GM19397 (cell line): ENCODE data around the gene NUDT19.
A peak's percentile ranks its signal among the peaks of the same experiment; 100 is the strongest.
"Not testable (repeated sequence)": the region's sequence is repeated elsewhere in the genome, so short reads cannot be mapped to it uniquely, and the experiment has no call there.

Source experiments
- ATAC-seq: cut with Tn5 transposase; IDR thresholded peaks from one replicate; pipeline ENCODE4 v1.9.1; 2021; ENCODE audit warnings: mild to moderate bottlenecking, moderate library complexity; ENCODE audit not compliant: unreplicated experiment

Gene NUDT19

DNA sequence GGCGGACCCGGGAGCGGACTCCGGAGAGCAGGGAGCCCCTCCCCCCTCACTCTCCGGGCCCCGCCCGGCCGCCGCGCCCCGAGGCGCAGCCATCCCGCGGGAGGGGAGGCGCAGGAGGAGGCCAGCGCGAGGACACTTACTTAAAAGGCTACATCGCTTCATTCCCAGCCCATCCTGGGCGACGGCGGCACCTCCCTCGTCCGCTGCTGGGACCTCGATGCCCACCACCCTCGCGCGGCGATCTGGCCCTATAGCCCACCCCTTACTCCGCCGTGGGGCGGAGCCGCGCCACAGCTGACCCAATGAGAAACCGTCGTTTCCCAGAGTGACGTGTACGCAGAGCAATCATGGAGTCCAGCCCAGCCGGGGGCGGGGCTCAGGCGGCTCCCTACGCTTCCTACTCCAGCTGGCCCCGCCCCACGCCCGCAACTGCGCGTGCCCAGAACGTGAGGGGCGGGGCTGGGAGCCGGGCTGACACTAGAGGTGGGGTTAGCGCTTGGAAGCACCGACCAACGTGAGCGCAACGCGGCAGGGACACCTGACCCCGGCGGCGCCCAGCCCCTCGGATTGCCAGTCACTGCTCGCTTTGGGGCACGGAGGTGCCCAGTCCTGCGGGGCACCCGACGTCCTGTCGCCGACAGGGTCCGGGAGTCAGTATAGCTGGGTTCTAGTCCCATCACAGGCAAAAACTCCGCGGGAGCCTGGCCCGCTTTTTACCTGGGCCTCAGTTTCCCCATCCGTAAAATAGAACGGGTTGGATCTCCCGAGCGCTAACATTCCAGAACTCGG lies 16.5 kb upstream of the NUDT19 start, which contains the start of gene ANKRD27:
ANKRD27 (minus strand) TSS at position 250 of the 789 bp plus-strand sequence. CDS start 16,165 bp downstream, outside the sequence.
- peak; percentile 99 for ATAC-seq

GRCh38 chr19:32675720-32676185 lies 15.9 kb upstream of the NUDT19 start, which contains the start of gene RGS9BP:
RGS9BP (plus strand) TSS chr19:32675848; CDS start chr19:32676264, 416 bp downstream.
- ATAC-seq: no peak

DNA sequence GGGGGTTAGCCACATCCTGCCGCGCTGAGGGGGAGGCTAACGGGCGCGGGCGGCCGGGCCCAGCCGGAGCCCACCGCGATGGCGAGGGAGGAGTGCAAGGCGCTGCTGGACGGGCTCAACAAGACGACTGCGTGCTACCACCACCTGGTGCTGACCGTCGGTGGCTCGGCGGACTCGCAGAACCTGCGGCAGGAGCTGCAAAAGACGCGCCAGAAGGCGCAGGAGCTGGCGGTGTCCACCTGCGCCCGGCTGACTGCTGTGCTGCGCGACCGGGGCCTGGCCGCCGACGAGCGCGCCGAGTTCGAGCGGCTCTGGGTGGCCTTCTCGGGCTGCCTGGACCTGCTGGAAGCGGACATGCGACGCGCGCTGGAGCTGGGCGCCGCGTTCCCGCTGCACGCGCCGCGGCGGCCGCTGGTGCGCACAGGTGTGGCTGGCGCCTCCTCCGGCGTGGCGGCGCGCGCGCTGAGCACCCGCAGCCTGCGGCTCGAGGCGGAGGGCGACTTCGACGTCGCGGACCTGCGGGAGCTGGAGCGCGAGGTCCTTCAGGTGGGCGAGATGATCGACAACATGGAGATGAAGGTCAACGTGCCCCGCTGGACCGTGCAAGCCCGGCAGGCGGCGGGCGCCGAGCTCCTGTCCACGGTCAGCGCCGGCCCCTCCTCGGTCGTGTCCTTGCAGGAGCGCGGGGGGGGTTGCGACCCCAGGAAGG lies 15.3 kb upstream of the NUDT19 start:
- ATAC-seq: no peak

DNA sequence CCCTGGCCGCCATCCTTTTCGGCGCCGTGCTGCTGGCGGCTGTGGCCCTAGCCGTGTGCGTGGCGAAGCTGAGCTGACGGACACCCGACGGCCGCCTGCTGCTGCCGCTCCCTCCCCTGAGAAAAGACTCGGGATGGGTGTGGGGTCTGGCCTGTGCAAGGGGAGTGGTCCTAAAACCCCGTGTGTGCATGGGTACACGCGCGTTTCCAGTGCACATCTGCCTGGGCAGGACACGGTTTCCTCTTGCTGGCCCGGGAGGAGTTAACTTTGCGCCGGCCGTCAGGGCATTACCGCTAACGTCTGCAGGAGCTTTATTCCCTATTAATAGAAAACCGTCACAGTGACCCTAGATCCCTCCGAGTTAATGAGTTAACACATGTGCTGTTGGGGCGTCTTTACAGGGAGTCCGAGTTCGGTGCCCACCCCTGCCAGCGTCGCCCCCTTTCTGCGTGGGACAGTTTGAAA lies 14.7 kb upstream of the NUDT19 start:
- no peak for ATAC-seq

DNA sequence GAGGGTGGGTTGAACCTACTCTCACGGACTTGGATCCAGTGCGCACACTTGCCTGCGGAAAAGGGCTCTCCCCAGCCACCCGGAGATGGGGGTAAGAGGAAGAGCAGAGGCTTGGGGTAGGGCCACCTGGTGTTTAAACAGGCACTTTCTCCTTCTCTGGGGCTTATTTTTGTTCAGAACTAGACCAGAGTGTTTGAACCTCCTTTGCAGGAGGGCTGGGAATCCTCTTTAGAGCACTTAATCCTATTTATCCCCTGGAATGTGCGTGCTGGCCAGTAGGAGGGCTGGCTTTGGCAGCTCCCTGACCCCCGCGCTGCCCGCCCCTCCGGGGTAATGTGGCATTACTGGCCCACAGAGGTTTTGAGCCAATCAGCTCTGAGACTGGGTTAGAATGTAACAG lies 14.0 kb upstream of the NUDT19 start:
- ATAC-seq: no peak

DNA sequence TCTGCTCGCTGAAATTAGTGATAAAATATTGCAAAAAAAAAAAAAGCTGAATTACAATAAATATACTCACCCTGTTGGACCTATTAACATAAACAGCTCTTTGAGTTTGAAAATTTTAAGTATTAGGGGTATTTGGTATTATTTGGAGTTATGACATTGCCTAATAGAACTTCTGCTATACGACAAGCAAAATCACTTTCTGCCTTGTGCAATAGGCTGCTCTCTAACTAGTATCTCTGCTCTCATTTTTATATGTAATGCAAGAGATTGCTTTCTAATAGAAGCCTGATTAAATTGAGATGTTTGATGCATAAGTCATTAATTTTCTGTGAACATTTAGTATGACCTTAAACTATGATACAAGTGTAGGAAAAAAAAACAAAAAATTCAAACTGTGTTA lies 10.6 kb upstream of the NUDT19 start:
- no peak for ATAC-seq

DNA sequence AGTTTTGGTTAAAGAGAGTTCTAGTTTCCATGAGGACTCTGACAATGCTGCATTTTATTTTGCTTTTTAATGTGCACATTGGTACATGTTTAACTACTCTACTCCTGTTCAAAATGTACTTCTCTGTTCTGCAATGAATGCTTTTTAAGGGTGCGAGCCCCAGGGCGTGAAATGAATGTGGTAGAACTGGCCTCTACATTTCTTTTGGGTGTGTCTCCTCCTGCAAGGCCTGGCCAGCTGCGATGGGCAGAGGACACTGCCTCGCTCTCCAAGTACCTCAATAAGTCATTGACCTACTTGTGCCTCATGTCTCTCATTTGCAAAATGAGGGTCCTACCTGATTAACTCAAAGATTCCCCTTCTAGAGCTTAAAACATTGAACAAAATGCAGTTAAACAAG lies 9.3 kb upstream of the NUDT19 start:
- no peak for ATAC-seq

GRCh38 chr19:32686847-32687475 lies 4.7 kb upstream of the NUDT19 start:
- ATAC-seq: no peak

DNA sequence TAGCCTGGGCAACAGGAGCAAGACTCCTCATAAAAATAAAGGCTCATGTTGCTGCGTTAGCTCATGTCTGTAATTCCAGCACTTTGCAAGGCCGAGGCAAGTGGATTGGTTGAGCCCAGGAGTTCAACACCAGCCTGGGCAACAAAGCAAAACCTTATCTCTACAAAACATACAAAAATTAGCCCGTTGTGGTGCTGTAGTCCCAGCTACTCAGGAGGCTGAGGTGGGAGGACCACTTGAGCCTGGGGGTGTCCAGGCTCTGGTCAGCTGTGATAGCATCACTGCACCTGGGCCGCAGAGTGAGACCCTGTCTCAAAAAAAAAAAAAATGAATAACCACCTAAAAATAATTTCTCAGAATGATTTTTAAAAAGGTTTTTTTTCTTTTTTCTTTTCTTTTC lies 3.9 kb upstream of the NUDT19 start:
- no peak for ATAC-seq

DNA sequence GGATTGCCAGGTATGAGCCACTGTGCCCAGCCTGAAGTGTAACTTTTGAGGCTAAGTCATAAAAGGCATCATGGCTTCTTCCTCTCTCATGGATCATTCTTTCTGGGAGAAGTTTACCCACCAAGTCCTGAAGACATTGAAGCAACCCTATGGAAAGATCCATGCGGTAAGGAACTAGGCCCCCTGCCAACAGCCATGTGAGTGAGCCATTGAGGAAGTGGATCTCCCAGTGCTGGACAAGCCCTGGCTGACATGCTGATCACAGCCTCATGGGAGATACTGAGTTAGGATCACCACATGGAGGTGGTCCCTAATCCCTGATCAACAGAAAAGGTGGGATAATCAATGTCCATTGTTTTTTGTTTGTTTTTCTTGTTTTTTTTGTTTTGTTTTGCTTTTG lies 3.3 kb upstream of the NUDT19 start:
- ATAC-seq: no peak

DNA sequence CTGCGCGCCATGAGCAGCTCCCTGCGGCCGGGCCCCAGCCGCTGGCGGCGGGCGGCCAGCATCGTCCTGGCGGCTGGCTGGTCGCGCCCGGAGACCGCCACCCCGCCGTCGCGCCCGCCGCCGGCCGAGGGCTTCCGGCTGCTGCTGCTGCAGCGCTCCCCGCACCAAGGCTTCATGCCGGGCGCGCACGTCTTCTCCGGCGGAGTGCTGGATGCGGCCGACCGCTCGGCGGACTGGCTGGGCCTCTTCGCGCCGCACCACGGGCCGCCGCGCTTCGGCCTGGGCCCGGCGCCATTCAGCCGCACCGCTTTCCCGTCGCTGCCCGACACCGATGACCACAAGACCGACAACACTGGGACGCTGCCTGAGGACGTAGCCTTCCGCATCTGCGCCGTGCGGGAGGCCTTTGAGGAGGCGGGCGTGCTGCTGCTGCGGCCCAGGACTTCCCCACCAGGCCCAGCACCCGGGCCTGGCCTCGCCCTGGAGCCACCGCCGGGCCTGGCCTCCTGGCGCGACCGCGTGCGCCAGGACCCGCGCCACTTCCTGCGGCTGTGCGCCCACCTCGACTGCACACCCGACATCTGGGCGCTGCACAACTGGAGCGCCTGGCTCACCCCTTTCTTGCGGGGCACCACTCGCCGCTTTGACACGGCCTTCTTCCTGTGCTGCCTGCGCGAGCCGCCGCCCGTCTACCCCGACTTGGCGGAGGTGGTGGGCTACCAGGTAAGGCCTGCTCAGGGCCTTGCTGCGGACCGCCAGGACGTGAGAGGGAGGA lies 518 bp downstream of the NUDT19 start:
- peak; percentile 77 for ATAC-seq

DNA sequence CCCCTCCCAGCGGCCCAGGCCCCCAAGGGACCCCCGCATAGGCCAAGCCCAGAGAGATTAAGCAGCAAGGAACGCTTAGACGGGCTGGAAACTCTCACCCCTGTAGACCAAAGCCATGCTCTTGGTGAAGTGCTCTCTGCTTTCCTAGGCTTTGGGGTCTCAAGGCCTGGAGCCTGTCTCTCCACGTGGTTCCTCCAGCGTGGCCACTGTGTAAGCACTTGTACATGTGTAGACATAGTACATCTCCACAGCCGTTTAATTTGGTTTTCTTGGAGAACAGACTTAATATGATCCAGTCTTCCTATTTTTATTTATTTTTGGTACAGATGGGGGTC lies 1.1 kb downstream of the NUDT19 start:
- no peak for ATAC-seq

GRCh38 chr19:32693151-32694108 lies 1.8 kb downstream of the NUDT19 start:
- not testable (repeated sequence) for ATAC-seq

DNA sequence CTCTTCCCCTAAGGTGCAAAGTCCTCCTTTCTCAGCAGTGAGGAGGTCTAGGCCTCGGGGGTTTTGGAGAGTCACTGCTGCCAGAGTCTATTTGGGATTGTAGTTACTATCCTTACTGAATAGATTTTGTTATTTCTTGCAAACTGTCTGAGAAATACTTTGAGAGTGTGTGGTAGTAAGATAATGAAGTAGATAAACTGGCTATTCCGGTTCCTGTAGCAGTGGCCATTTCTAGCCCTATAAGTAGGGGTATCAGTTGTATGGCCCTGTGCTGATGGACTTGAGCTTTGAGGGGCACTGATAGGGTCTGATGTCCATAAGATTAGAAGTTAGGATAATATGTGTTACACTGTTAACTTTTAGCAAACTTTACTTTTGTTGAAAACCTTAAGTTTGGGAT lies 2.7 kb downstream of the NUDT19 start:
- not testable (repeated sequence) for ATAC-seq

GRCh38 chr19:32694851-32695250 lies 3.2 kb downstream of the NUDT19 start:
- not testable (repeated sequence) for ATAC-seq

- ATAC-seq: not testable (repeated sequence)
Observed at GRCh38 chr19:32695506-32695905, 3.9 kb downstream of the NUDT19 start.

- ATAC-seq: not testable (repeated sequence)
Observed at GRCh38 chr19:32696771-32697170, 5.2 kb downstream of the NUDT19 start.

DNA sequence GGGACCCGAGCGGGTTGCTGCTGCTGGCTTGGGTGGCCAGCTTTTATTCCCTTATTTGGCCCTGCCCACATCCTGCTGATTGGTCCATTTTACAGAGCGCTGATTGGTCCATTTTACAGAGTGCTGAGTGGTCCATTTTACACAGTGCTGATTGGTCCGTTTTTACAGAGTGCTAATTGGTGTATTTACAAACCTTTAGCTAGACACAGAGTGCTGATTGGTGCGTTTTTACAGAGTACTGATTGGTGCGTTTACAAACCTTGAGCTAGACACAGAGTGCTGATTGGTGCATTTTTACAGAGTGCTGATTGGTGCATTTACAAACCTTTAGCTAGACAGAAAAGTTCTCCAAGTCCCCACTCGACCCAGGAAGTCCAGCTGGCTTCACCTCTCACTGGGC lies 8.5 kb downstream of the NUDT19 start:
- ATAC-seq: not testable (repeated sequence)

DNA sequence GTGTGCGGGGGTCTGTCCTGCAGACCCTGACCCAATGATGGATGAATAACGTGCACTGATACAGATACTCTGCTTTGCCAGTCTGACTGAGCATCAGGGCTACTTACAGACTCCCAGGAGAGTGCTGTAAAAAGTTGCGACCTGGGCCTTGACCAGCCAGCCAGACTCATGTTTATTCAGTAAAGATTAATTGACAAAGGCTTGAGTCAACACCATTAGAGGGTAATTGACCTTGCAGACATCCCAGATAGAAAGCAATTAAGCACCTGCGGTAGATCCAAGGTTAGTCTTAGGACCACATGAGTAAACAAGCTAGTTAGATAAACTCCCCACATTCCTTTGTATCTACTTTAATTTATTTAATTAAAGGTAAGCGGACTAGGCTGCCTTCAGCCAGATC lies 10.4 kb downstream of the NUDT19 start:
- ATAC-seq: no peak

DNA sequence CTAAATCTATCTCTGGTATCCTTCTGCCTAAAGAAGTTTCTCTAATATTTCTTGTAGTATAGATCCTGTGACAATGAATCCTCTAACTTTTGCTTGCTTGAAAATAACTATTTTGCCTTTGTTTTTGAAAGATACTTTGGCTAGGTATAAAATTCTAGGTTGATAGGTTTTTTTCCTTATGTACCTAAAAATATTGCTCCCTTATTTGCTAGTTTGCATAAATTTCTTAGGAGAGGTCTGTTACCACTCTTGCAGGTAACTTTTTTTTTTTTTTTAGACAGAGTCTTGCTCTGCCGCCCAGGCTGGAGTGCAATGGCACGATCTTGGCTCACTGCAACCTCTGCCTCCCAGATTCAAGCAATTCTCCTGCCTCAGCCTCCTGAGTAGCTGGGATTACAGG lies 12.4 kb downstream of the NUDT19 start:
- not testable (repeated sequence) for ATAC-seq
